ENCODE measurements around the gene EXT2. TPM values are rescaled to one million over a fixed set of nuclear protein-coding genes. Genes with fewer than 3 reads are reported as not detected.

EXT2 gene
- total RNA-seq, 1 experiment from 2014 or later = 42.9 TPM

GRCh38 chr11:44165432-44165831 is 70.0 kb downstream of the EXT2 start:
- H4K8ac ChIP-seq (replicated peaks; ENCODE audit: insufficient read length, low read depth, low read length) = no peak overlapping the region
- no peak overlapping the region for H3K4me2 ChIP-seq (ENCODE audit: insufficient read depth, insufficient read length, low read length)
- no CpG with 5 or more reads among the region's 1 CpG for WGBS (ENCODE audit: extremely low coverage, insufficient read length, low lambda C conversion rate)

More at GRCh38 chr11:44165432-44165831, 70.0 kb downstream of the EXT2 start:
- Histone ChIP-seq H2BK12ac (ENCODE audit: insufficient read length, low read depth, low read length) (no peak overlapping the region), H4K20me1 (ENCODE audit: control insufficient read depth, insufficient read depth, insufficient read length) (no peaks in the 10 kb centered on the region), H3K23ac (ENCODE audit: insufficient read length, low read depth, low read length) (no peak overlapping the region), H2AFZ (ENCODE audit: low read length) (no peak overlapping the region), H3K4me1 (ENCODE audit: insufficient read depth, low read length) (no peaks in the 10 kb centered on the region), H3K27ac (ENCODE audit: insufficient read length, low read depth, low read length) (no peak overlapping the region), H3K9me3 (ENCODE audit: control insufficient read depth, low read depth, low read length) (no peaks in the 10 kb centered on the region), H4K5ac (ENCODE audit: insufficient read length, low read depth, low read length) (no peak overlapping the region), H2BK120ac (ENCODE audit: low read depth, low read length, poor library complexity, severe bottlenecking) (no peak overlapping the region), H3K14ac (ENCODE audit: insufficient read depth, low read length) (no peak overlapping the region), H3K27me3 (ENCODE audit: insufficient read depth, low read length) (no peaks in the 10 kb centered on the region), H2BK15ac (ENCODE audit: low read depth, low read length) (no peak overlapping the region), H3K18ac (ENCODE audit: insufficient read length, low read depth, low read length) (no peak overlapping the region), H3K4ac (ENCODE audit: low read depth, low read length) (no peak overlapping the region), H4K91ac (ENCODE audit: insufficient read length, low read depth, low read length) (no peak overlapping the region), H3K56ac (ENCODE audit: insufficient read length, low read depth, low read length) (no peak overlapping the region), H2AK5ac (ENCODE audit: insufficient read length, low read length) (no peak overlapping the region), H3K23me2 (ENCODE audit: insufficient read length, low read depth, low read length, poor library complexity, severe bottlenecking) (no peaks in the 10 kb centered on the region), H2BK5ac (ENCODE audit: insufficient read length, low read length) (no peak overlapping the region), H2BK20ac (ENCODE audit: low read depth, low read length, poor library complexity, severe bottlenecking) (no peak overlapping the region), H3T11ph (ENCODE audit: low read length) (no peak overlapping the region), H3K79me1 (ENCODE audit: insufficient read depth, low read depth, low read length, poor library complexity, severe bottlenecking) (no peaks in the 10 kb centered on the region), H3K79me2 (ENCODE audit: insufficient read depth, low read length) (no peaks in the 10 kb centered on the region), H3K9ac (ENCODE audit: extremely low read depth, insufficient read length, low read length) (no peak overlapping the region)
- Mint-ChIP-seq H3K9me3 (no peaks in the 10 kb centered on the region; a peak in 1 of 5 replicates), H3K4me3 (no peak overlapping the region), H3K4me1 (0 out of 4 replicates have a peak, but pooled peaks cover 0 to 3% of the 10 kb centered on the region in 2 experiments), H3K36me3 (ENCODE audit: insufficient read depth in 1 of 3, low read depth in 3 of 3) (0 out of 7 replicates have a peak, but pooled peaks cover 0 to 2% (median 0%) of the 10 kb centered on the region in 3 experiments), H3K27ac (no peak overlapping the region), H3K27me3 (ENCODE audit: low read depth) (no peaks in the 10 kb centered on the region)
- no peak for TF ChIP-seq CTCF (conservative IDR thresholded peaks at IDR 0.05)
- DNase-seq = no peak
